AML-193 (cell line): Measurements from ENCODE around the gene MRPL27.
A peak's percentile ranks its signal among the peaks of the same experiment; 100 is the strongest.

ENCODE experiments used
- DNase-seq, 2 experiments: peaks; one replicate each; lab custom pipeline; 2025; lab: John Stamatoyannopoulos, UW

MRPL27 gene

DNA sequence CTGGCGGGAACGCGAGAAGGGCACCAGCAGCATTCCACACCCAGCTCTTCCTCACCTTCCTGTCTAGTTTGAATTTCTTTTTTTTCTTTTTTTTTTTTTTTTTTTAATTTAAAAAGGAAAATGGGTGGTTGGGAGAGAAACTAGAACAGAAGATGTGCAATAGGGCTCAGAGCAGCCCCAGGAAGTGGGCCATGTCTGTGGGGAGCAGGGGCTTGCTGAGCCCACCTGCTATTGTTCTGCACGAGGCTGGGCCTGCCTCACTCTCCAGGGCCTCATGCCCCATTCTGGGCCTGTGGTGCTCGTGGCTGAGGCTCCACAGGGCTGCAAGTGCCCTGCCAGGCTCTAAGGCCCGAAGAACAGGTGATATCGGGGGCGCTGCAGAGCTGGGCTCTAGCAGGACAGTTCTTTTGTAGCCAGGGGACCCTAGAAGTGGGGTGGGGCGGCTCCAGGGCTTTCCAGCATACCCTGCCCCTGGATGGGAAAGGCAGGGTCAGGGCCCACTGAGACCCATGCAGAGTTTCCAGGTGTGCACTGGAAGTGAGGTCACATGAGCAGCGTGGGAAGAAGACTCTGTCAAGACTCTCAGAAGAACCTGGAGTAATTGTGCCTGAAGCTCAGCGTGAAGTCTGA, 12.4 kb downstream of the MRPL27 start:
- no peak for DNase-seq

- DNase-seq = no peak
Measured at GRCh38 chr17:50359998-50360461, 13.0 kb downstream of the MRPL27 start.

DNA sequence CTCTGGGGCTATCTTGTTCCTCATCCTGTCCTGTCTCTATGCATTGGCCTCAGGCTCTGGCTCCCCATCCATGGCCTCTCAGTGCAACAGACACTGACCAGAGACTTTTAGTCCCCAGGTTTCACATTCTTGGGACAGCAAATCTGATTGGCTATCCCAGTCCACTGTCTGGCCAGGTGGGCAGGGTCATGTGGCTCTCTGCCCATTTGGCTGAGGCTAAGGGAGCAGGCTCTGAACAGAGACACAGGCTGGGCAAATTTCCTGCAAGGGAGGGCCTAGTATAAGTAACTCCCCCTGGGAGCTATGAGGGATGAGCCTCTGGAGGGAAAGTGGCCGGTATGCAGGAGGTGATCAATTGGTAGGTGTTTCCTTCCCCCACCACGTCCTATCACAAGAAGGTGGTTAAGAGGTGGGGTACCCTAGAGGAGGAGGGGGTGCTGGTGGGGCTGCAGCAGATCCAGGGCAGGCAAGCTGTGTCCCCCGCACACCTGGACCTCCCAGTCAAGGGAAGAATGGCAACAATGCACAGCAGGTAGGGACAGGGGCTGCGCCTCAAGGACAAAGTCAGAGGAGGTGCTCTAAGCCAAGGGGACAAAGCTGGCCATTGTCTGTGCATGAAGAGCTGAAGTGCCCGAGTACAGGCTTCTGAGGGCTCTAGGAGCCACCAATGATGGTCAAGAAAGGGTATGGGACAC, 13.8 kb downstream of the MRPL27 start:
- no peak for DNase-seq

- DNase-seq = no peak
Measured at GRCh38 chr17:50358177-50358576, 14.8 kb downstream of the MRPL27 start.

DNA sequence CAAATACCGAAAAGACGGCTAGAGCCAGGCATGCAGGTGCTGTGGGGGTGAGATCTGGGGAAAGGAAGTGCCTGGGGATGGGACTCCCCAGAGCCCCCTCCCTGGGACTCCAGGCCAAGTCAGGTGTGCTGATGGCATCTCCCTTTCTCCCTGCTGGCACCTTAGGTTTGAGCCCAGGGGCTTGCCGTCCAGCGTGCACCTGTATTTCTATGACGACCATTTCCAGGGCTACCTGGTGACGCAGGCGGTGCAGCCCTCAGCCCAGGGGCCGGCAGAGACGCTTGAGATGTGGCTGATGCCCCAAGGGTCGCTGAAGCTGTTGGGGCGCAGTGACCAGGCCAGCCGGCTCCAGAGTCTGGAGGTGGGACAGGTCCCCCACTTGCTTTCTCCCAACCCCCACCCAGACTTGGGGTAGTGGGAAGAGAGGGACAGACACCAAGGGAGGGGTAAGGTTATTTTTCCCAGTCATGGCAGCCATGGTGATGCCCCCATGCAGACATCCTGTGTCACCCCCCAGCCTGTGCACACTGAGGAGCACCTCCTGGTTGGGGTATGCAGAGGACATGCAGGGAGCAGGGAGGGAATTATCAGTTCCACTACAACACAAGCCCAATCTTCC, 16.0 kb downstream of the MRPL27 start:
- no peak for DNase-seq

GRCh38 chr17:50356418-50356817, 16.6 kb downstream of the MRPL27 start:
- DNase-seq = no peak

DNA sequence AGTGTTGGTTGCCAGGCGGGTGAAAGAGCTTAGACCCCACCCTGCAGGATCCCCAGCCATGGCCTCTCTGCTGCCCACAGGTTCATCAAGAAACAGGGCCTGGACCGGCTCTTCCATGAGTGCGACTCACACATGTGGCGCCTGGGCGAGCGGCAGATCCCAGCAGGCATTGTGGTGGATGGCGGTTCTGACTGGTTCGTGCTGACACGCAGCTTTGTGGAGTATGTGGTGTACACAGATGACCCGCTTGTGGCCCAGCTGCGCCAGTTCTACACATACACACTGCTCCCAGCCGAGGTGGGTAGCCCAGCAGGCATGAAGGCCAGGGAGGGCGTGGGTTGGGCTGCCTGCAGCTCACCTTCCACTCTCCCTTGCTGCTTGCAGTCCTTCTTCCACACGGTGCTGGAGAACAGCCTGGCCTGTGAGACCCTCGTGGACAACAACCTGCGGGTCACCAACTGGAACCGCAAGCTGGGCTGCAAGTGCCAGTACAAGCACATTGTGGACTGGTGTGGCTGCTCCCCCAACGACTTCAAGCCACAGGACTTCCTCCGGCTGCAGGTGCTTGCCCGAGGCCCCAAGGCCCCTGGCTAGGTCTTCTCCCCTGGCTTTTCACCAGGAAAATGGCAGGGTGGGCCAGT, 17.2 kb downstream of the MRPL27 start:
- no peak for DNase-seq

DNA sequence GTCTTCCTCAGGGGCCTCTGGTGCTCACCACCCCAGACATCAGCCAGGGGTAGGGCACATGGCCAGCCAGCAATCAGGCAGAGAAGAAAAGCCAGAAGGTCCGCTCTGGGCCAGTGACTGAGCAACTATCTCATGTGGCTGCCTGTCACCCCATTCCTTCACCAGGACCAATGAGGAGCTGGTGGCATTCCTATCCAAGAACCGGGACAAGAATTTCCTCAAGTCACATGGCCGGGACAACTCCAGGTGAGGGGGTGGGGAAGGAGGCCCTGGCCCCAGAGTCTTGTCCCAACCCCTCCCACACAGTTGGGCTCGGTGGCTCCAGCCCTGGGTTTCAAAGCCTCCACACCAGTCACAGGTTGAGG, 17.7 kb downstream of the MRPL27 start:
- DNase-seq = no peak

DNA sequence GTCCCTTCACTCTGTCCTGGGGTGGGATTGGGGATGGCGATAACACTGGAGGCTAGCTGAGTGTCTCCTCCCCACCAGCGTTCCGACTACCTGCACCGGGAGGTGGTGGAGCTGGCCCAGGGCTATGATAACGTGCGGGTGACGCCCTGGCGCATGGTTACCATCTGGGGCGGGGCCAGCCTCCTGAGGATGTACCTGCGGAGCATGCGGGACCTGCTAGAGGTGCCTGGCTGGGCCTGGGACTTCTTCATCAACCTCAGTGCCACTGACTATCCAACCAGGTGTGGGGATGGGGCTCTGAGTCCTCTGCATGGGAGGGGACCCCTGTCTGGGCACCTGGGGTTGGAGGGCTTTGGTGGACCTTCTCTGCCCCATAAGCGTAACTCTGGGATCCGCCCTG, 18.2 kb downstream of the MRPL27 start:
- DNase-seq = no peak

DNA sequence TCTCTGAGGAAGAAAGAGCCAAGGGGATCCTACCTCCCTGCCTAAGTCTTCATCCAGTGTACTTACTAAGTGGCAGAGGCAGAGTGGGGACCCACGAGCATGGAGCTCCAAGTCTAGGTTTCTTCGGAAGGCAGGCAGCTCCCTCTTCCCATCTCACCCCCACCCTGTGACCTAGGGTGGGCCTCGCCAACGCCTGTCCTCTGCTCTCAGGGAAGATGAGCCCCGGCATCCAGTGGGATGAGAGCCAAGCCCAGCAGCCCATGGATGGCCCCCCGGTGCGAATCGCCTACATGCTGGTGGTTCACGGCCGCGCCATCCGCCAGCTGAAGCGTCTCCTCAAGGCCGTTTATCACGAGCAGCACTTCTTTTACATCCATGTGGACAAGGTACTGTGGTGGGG, 18.8 kb downstream of the MRPL27 start:
- no peak for DNase-seq

DNA sequence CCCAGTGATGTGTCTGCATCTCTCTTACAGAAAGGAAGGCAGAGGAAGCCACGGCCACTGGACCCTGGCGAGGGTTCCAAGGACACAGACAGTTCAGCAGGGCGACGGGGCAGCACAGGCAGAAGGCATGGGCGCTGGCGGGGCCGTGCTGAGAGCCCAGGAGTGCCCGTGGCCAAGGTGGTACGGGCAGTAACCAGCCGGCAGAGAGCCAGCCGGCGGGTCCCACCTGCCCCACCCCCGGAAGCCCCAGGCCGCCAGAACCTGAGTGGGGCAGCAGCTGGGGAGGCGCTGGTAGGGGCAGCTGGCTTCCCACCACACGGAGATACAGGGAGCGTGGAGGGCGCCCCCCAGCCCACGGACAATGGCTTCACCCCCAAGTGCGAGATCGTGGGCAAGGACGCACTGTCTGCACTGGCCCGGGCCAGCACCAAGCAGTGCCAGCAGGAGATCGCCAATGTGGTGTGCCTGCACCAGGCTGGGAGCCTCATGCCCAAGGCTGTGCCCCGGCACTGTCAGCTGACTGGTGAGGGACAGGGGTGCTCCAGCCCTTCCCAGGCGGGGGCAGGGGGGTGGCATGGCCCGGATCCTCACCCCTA, 19.3 kb downstream of the MRPL27 start:
- DNase-seq = no peak

- no peak for DNase-seq
Measured at GRCh38 chr17:50352693-50353599, 20.0 kb downstream of the MRPL27 start.

DNA sequence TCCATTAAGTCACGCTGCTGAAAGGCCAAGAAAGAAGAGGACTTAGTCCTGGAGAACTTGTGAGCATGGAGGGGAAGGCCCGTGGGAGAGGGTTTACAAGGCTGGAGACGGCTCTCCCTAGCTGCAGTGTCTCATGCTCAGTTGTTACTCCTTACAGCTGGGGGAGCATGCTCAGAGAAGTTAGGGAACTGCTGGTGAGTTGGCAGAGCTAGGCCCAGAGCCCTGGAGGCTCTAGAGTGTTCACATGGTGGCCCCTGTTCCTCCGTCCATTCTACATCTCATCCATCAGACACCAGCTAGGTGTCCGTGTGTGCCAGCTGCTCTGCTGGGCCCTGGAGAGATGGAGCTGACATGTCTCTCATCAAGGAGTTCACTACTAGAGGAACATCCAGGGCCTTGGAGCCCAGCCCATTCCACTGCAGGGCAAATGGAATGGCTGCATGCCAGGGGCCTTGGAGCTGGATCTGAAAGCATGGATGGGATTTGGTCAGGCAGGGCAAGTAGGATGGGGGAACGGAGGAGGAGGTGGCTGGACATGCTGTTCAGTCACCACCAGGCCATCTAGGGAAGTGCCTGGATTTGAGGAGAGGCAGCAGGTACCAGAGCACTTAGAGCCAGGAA, 20.8 kb downstream of the MRPL27 start:
- no peak for DNase-seq

DNA sequence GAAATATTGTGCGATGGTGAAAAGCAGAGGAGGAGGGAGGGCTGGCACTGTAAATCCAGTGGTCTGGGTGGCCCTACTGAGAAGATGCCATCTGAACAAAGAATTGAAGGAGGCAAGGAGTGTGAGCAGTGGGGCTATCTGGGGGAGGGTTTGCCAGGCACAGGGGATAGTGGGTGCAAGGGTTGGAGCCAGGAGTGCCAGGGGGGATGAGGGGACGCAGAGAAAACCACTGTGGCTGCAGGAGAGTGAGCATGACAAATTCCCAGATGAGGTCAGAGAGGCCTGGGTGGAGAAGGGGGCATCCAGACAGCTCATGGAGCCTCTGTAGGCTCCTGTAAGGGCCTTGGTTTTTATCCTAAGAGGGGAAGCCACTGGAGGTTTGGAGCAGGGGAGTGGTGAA, 22.3 kb downstream of the MRPL27 start:
- no peak for DNase-seq

GRCh38 chr17:50349243-50349600, 23.8 kb downstream of the MRPL27 start:
- DNase-seq = no peak

- no peak for DNase-seq
Measured at GRCh38 chr17:50348522-50349242, 24.3 kb downstream of the MRPL27 start.

DNA sequence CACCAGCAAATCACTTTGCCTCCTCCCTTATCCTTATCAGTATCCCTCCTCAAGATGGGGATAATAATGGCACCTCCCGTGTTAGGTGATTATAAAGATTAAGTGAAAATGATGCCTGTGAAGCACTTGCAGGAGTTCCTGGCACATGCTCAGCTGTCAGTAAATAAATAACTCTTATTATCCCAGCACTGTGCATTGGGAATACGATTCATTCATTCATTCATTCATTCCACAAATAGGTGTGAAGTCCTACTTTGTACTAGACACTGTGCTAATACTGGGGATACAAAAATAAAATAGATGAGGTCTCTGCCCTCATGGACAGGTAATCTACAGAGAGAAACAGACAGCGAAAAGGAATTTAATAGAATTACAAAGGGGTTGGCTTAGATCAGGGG, 25.1 kb downstream of the MRPL27 start:
- DNase-seq = no peak

- no peak for DNase-seq
Measured at GRCh38 chr17:50347117-50347893, 25.7 kb downstream of the MRPL27 start.

- peak in 1 of 2 experiments; percentile 43 for DNase-seq
Measured at GRCh38 chr17:50346313-50347116, 26.5 kb downstream of the MRPL27 start.
